CD4-positive, alpha-beta T cell treated with Interleukin-15 for 4 hours (primary cell): Measurements from ENCODE around the gene SCARB1.

Experiments
- DNase-seq: peaks from one replicate; pipeline ENCODE4 v3.0.0-alpha.2; 2020; ENCODE audit warnings: low spot score

The SCARB1 gene

GRCh38 chr12:124796303-124796960, 67.2 kb downstream of the SCARB1 start:
- no peak for DNase-seq

- DNase-seq: no peak
These were observed 68.3 kb downstream of the SCARB1 start for GRCh38 chr12:124795081-124795948.

- no peak for DNase-seq
These were observed 70.7 kb downstream of the SCARB1 start for GRCh38 chr12:124792961-124793441.

DNA sequence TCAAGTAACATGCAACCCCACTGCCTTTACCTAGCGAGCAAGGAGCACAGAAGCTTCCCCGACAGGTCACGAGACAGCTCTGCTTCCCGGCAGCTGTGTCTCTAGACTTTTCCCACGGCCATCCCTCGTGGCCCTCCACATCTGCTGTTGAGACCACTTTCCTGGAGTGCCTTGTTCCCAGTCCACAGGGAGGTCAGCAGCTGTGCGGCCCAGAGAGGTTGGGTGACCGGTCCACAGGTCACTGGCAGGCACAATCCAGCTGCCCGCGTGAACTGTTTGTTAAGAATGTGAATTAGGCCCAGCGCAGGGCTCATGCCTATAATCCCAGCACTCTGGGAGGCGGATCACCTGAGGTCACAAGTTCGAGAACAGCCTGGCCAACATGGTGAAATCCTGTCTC, 71.5 kb downstream of the SCARB1 start:
- DNase-seq: no peak

DNA sequence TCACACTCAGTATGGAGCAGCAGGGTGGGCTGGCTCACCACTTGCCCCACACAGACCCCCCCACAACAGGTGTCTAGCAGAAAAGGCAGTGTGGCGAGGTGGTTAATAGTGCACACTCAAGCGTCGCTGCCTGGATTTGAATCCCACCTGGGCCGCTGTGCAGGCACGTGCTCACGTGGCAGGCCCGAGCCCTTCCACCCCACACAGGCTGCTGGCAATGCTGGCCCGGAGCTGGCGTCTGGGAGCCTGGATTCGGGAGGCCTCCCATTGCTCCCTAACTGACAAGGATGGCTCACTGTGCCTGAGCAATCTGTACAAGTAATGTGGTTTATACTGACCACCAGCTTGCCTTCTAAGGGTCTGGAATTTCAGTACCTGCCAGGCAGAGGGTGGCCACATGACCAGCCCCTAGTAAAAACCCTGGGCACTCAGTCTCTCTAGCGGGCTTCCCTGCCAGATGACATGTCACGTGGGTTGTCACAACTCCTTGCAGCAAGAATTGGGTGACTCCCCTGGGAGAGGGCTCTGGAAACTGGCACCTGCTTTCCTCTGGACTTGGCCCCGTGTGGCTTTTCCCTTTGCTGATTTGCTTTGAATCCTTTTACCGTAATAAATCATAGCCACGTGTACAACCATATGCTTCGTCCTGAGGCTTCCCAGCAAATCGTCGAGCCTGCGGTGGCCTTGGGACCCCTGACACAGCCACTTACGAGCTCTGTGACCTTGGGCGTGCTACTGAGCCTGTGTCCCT, 72.8 kb downstream of the SCARB1 start:
- DNase-seq: no peak

- no peak for DNase-seq
These were observed 74.6 kb downstream of the SCARB1 start for GRCh38 chr12:124788936-124789555.

DNA sequence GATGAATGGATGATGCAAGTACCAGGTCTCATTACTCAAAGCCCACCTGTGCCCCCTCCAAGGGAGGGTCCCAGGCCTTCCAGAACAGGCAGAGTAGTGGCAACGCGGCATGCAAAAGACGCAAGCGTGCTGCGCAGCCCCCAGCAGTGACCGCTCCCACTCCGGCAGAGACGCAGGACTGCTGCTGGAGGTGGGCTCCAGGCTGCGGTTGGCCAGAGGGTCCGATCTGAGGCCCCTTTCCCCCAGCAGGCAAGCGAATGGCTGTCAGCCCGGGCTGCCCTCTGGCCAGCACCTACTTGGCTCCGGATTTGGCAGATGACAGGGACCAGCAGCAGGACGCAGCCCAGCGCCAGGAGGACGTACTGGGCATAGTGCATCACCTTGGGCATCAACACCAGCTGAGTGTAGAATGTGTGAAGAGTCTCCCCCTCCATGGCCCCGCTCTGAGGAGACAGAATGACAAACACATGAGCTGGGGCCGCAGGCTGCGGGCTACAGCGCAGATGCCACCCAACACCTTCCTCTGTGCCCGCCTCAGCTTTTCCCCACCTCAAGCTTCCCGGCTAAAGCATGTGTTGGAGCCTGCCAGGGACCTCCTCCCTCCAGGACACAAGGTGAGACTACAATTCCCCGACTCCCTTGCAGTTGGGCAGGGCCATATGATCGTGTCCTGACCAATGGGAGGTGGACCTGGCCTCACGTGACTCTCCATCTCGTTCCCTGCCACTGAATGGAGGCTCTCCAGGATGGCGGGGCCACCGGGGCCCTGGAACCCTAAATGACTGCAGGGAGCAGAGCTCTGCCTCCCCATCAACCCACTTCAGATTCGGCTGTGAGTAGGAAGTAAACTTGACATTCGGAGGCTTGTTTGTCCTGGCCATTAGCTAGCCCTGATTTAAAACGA, 77.4 kb downstream of the SCARB1 start:
- DNase-seq: no peak

DNA sequence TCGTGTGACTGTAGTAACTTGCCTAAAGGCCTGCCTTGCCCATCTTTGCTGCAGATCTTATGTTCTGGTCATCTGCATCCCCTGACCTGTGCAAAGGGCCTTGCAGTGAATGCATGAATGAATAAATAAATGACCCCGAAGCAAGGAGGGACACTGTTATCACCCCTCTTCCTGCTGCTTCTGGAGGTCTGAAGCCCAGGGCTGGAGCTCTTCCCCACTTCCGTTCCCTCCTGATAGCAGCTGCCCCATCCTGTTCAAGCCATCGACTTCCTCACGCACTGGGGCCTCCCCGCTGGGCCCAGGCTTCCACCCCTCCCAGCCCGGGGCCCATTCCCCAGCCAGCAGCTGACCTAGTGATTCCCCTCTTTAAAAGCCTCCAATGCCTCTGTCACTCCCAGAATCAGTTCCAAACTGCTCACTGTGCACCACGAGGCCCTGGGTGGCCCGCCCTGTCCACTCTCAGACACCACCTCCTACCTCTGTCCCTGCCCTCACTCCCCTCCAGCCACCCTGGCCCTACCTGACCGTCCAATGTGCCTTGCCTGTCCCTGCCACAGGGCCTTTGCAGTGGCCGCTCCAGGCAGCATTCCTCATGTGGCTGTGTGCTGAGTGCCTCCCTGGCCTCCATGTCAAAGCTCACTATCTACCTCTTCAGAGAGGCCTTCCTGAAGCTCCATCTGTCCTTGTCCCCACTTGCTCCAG, 78.6 kb downstream of the SCARB1 start:
- no peak for DNase-seq

- DNase-seq: no peak
These were observed 80.6 kb downstream of the SCARB1 start for GRCh38 chr12:124783087-124783486.

- DNase-seq: no peak
These were observed 81.5 kb downstream of the SCARB1 start for GRCh38 chr12:124782132-124782531.

DNA sequence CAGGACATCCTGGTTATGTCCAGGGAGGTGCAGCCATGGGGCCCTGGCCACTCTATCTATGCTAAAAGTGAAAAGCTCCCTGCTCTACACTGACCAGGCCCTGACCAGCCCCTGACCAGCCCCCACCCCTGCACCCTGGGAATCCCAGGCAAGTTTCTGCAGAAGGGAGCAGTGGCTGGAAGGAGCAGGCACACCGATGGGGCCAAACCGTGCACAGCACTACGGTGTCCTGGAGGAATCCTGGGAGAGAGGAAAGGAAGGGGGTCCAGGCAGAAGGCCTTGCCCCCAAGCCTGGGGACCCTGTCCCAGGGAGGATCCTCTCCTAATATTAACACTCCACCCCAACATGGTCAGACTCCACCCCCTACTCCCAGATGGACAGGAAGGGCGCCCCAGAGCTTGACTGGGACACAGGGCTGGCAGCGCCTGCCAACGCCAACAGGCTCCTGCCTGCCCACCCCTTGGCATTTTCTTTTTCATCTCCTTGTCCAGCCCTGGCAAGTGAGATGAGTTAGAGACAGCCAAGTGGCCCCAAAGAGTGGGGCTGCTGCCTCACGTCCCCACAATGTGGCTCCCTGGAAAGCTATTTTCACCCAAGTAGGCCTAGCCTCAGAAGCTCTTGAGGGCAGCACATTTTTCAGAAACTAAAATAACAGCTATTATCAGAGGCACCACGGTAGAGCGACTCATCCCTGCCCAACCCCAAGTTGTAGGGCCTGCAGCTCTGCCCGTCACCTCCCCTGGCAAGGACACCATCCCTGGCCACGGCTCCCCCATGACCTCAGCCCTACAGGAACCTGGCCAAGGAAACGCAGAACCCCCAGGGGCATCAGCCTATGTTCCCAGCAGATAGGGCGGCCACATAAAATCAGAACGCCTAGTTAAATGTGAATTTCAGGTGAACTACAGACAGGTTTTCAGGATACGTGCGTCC, 82.6 kb downstream of the SCARB1 start:
- DNase-seq: no peak

DNA sequence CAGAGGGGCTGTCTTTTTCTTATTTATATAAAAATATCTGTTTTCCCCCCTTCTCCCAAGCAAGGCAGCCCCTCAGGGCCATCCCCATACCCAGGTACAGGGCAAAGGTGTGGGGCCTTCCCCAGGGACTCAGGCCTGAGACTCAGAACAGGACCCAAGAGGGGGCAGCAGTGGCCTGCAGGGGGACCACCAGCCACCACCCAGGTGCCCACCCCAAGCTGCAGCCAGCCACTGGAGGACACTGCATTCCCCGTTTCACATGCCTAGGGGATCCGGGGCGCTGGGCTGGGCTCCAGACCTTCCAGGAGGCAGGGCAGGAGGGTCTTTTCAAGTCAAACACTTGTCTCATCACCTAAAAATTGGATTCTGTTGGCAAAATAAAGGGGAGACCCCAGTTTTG, 83.3 kb downstream of the SCARB1 start:
- no peak for DNase-seq

DNA sequence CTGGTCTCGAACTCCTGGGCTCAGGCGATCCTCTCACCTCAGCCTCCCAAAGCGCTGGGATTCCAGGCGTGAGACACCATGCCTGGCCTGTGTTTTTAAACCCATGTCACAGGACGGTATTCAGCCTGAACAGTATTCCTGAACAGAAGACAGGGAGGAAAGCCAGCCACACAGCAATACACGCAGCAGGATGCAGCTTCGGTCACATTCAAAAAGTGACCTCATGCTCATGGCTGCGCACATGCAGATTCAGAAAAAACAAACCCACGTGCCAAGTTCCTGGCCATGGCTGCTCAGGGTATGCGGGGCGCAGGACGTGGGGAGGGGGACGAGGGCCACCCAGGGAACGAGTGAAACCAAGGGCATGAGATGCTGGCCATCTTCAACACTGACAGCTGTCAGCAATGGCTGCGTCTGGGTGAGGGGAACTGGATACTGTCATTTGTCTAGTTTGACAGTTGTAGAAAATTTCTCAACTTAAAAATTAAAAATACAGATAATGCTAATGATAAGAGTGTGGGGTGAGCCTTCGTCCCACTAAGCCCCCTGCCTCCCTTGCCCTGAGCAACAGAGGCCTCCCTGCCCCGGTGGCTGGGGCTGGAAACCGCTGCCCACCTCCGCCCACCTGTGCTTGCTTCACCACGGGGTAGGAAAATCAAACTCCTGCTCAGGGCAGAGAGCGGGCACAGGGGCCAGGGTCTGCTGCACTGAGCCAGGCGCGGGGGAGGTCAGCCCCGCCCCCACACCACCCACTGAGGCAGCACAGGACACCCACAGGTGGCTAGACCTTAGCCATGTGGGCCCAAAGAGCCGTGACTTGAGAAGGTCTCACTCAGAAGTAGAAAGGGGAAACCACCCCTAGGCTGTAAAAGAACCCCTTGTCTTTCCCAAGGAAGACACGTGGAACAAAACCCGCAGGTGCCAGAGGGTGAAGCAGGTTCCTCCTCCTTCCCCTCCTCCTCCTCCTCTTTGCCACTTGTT, 84.2 kb downstream of the SCARB1 start:
- no peak for DNase-seq

DNA sequence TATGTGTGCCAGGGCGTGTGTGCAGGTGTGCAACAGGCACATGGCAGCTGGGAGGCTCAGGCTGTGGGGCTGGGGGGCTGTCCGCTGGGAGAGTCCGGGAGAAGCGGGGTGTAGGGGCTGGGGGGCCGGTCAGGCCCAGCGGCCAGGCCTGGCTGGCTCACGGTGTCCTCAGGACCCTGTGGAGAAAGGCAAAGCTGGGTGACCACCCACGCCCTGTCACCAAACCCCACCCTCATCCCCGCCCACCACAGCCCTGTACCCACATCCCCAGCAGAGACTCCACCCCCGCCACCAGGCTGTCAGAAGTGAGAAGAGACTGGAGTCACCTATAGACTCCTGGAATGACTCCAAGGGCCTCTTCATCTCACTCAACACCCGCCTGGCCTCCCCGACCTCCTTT, 85.3 kb downstream of the SCARB1 start:
- DNase-seq: no peak

DNA sequence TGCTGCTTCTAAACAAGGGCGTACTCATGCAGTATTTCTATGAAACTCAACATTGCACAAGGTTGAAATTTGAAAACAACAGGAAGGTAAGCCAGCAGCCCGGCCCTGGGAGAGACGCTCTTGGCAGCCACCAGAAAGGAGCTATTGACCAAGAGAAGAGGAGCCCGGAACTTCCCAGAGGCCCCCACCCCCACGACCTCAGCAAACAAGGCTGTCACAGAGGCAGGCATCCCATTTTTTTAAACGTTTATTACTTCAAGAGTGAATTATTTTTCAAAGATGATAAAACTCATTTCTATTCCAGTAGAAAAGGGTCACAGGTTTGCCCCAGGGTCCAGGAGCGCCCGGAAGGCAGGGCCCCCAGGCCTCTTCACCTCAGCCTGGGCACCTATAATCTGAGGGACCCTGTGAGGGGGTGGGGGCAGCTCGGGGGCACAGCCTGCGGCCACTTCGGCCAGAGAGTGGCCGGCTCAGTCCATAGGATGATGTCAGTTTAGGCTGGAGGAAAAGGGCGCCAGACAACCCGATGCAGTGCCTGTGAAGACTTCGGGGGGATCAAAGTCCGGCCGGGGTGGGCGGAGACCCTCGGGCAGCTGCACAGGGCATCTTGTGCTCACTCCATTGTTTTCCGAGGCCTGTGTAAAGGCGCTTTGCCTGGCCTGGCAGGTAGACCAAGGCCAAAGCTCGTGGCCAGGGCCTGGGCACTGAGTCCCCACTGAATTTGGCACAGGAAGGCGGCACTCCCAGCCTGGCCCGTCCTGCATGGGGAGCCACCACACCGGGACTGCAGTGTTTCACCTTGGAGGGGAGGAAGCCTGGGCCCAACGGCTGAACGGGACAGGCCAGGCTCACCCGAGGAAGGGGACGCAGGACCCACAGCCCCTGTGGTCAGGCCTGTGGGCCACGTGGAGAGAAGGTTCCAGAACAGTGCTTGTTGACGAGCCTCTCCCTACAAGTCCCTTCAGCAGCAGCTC, 86.0 kb downstream of the SCARB1 start:
- no peak for DNase-seq

DNA sequence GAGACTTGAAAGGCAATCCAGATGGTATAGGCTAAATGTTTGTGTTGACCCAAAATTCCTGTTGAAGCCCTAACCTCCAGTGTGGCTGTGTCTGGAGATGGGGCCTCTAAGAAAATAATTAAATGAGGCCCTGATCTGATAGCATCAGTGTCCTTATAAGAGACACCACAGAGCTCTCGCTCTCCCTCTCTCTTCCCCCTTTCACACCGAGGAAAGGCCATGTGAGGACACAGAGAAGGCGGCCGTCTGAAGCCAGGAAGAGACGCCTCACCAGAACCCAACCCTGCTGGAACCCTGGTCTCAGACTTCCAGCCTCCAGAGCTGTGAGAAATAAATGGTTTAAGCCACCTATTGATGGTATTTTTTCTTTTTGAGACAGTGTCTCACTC, 87.5 kb downstream of the SCARB1 start:
- no peak for DNase-seq
